NCI-H774 (cell line): ENCODE results near the gene PRKCA.

ENCODE experiments used
- DNase-seq: peaks from one replicate; lab custom pipeline; 2025; lab: John Stamatoyannopoulos, UW

PRKCA gene

DNA sequence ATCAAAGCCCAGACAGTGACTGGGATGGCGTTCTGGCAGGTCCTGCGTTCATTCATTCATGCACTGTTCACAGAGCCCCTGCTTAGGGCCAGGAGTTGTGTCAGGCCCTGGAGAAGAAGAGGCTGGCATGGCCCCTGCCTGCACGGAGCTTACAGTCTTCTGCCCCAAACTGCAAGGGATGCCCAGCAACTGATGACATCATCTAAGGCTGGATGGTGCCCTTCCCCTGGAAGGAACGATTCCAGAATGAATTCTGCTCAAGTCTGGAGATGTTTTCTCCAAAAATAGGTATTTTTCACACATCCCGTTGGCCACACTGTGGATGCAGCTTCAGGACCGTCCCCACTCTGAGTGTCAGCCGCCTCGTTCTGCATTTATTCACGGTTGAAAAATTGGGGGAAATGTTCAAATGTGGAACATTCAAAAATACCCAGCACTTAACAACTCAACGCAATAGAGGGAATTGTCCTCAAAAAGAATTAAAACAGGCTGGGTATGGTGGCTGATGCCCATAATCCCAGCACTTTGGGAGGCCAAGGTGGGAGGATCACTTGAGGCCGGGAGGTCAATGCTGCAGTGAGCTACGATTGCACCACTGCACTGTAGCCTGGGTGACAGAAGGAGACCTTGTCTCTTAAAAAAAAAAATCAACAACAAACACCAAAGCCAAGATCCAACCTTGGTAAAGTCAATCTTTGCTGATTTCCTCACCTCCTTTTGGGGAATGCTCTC lies 508.7 kb downstream of the PRKCA start:
- DNase-seq = no peak

DNA sequence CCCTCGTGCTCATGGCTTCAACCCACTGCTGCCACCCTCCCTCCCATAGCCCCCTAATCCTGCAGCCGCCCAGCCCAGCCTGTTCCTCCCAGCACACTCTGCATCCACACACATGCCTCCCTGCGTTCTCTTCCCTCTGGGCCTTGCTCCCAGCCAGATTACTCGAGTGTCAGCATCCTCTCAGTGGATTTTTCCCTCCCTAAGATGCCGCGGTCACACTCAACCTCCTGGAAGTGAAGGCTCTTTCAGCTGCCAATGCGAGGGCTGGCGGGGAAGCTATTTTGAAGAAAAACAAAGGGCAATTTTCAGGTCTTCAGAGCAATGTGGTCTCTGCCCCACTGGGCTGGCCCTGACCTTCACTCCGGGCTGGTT lies 509.3 kb downstream of the PRKCA start:
- no peak for DNase-seq

- DNase-seq = no peak
Measured at GRCh38 chr17:66812571-66812970, 510.2 kb downstream of the PRKCA start.

- no peak for DNase-seq
Measured at GRCh38 chr17:66813296-66813695, 510.9 kb downstream of the PRKCA start.

- DNase-seq = no peak
Measured at GRCh38 chr17:66814026-66814425, 511.6 kb downstream of the PRKCA start.

GRCh38 chr17:66814570-66814969 lies 512.2 kb downstream of the PRKCA start:
- DNase-seq = no peak

- no peak for DNase-seq
Measured at GRCh38 chr17:66817750-66818149, 515.3 kb downstream of the PRKCA start.

DNA sequence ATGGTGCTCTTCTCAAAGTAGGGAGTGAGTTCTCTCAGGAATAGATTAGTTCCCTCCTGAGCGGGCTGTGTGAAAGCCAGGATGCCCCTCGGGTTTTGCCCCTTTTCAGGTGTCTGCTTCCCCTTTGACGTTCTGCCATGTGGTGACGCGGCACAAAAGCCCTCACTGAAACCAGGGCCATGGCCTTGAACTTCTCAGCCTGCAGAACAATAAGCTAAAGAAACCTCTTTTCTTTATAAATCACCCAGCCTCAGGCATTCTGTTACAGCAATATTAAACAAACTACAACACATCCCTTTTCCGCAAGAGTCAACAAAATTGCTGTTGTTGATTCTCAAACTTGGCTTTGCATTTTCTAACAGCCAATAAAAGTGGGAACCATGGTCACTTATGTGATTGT lies 517.1 kb downstream of the PRKCA start:
- no peak for DNase-seq

- DNase-seq = no peak
Measured at GRCh38 chr17:66822009-66822408, 519.6 kb downstream of the PRKCA start.

DNA sequence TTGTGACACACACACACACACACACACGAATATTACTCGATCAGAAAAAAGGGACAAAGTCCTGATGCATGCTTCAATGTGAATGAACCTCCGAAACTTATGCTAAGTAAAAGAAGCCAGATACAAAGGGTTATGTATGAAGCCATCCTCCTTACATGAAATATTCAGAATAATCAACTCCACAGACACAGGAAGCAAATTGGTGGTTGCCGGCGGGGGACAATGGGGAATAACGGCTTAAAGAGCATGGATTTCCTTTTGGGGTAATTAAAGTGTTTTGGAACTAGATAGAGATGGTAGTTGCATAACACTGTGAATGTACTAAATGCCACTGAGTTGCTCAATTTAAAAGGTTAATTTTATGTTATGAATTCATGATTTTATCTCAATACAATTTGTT lies 524.4 kb downstream of the PRKCA start:
- DNase-seq = no peak

DNA sequence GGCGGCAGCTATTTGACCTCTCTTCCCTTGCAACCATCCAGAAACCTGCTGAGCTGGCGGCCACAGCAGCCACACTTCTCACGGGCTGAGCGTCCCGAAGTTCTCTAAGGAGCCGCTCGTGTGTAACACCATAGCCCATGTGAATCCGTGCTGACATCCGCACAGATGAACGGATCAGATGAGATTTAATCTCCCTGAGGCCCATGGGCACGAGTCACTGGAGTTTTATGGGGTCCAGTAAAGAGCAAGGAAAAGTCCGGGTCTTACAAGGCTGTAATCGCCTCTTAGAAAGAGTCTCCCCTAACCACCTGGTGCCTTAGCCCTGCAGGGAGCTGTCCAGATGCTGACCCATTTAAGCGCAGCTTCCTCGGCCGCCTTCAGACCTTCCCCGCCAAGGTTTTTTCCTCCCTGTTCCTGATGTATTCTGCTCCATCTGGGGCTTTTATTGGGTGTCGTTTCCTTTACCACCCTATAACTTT lies 527.0 kb downstream of the PRKCA start:
- no peak for DNase-seq

DNA sequence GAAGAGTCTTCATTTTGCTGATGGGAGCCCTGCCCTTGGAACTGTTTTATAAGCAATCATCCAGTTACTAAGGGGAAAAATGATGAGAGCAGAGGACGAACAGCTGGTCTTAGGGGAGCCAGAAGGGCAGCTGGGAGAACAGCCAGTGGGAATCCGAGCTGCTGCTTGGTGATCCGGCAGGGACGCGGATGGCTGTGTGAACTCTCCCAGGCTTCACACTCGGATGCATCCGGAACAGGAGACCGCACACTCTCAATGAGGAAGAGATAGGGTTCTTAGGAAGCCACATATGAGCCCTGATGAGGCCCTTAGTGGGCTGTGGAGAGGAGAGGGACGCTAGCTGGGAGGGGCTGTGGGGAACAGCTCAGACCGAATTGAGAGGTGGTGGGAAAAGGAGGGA lies 527.5 kb downstream of the PRKCA start:
- DNase-seq = no peak

- DNase-seq = no peak
Measured at GRCh38 chr17:66830451-66830850, 528.0 kb downstream of the PRKCA start.

- DNase-seq = no peak
Measured at GRCh38 chr17:66831383-66832210, 529.2 kb downstream of the PRKCA start.

- DNase-seq = no peak
Measured at GRCh38 chr17:66833201-66833600, 530.8 kb downstream of the PRKCA start.

GRCh38 chr17:66834426-66834918 lies 532.1 kb downstream of the PRKCA start:
- no peak for DNase-seq

DNA sequence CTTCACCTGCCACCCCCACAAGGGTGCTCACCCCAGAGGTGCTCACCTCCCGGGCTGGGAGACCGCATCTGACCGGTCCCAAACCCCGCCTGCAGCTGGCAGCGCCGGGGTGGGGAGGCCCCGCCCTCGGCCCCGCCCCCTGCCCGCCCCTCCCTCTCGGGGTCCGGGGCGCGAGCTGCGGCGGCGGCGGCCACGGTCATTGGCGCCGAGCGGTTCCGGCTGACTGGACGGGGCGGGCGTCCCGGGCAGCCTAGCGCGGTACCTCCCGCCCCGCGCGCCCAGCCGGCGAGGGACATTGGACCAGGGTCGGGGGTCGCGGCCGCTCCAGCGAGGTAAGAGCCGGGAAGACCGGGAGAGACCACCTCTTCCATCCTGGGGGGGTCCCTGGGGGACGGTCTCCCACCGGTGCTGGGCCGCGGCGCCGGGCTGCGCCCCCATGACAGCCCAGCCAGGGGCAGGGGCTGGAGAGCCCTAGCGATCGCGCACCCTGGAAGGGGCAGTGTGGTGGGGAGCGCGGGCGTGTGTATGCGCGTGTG lies 532.6 kb downstream of the PRKCA start, which contains the start of gene CACNG5:
Gene CACNG5 (plus strand): TSS at position 199 of the 536 bp plus-strand sequence. CDS start 42,216 bp downstream, outside the sequence.
- peak; percentile 51 for DNase-seq

GRCh38 chr17:66835476-66835875 lies 533.1 kb downstream of the PRKCA start:
- DNase-seq = no peak

- DNase-seq = no peak
Measured at GRCh38 chr17:66836063-66837005, 533.9 kb downstream of the PRKCA start.

DNA sequence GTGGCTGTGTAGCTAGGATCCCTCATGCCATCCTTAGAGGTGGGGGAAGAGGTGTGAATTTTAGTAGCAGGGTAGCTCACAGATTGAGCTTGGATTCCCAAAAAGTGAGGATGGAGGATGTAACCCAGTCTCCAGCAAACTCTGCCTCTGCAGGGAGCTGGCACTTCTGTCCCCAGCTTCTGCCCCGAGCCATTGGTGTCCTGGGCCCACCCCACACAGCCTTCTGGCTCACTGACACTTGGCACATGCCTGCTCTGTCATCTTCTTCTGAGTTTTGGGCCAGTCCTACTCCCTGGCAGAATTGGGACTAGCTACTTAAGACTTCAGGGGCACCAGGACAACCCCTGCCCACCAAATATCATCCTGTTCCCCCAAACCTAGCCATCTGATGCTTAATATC lies 534.8 kb downstream of the PRKCA start:
- DNase-seq = no peak

GRCh38 chr17:66837885-66838665 lies 535.7 kb downstream of the PRKCA start:
- no peak for DNase-seq
